Hepatic stellate cell (primary cell): ENCODE results near the gene CCNYL1.
"Not testable (repeated sequence)": the region's sequence is repeated elsewhere in the genome, so short reads cannot be mapped to it uniquely, and the experiment has no call there.

ENCODE experiments used
- DNase-seq: peaks from one replicate; pipeline ENCODE4 v3.0.0; 2011; ENCODE audit warnings: low spot score

CCNYL1 gene

GRCh38 chr2:207734636-207735512 is 23.4 kb downstream of the CCNYL1 start:
- DNase-seq: no peak

GRCh38 chr2:207735513-207735859 is 24.0 kb downstream of the CCNYL1 start:
- not testable (repeated sequence) for DNase-seq

- no peak for DNase-seq
These were observed 32.1 kb downstream of the CCNYL1 start for GRCh38 chr2:207743514-207743913.

- no peak for DNase-seq
These were observed 32.6 kb downstream of the CCNYL1 start for GRCh38 chr2:207744050-207744449.

GRCh38 chr2:207744451-207744850 is 33.0 kb downstream of the CCNYL1 start:
- no peak for DNase-seq

GRCh38 chr2:207746131-207746530 is 34.7 kb downstream of the CCNYL1 start:
- peak; percentile 57 for DNase-seq

GRCh38 chr2:207747653-207748560 is 36.5 kb downstream of the CCNYL1 start:
- DNase-seq: peak; percentile 40

GRCh38 chr2:207748993-207749392 is 37.6 kb downstream of the CCNYL1 start:
- DNase-seq: no peak

GRCh38 chr2:207749873-207750272 is 38.4 kb downstream of the CCNYL1 start:
- DNase-seq: no peak

- no peak for DNase-seq
These were observed 38.9 kb downstream of the CCNYL1 start for GRCh38 chr2:207750345-207750744.

- DNase-seq: no peak
These were observed 39.4 kb downstream of the CCNYL1 start for GRCh38 chr2:207750876-207751275.

GRCh38 chr2:207753688-207754087 is 42.2 kb downstream of the CCNYL1 start:
- not testable (repeated sequence) for DNase-seq

GRCh38 chr2:207754498-207755383 is 43.3 kb downstream of the CCNYL1 start:
- DNase-seq: no peak

- DNase-seq: no peak
These were observed 46.6 kb downstream of the CCNYL1 start for GRCh38 chr2:207758025-207758424.

- no peak for DNase-seq
These were observed 48.5 kb downstream of the CCNYL1 start for GRCh38 chr2:207759890-207760289.

GRCh38 chr2:207760453-207760852 is 49.0 kb downstream of the CCNYL1 start:
- DNase-seq: no peak

GRCh38 chr2:207761426-207761825 is 50.0 kb downstream of the CCNYL1 start:
- DNase-seq: not testable (repeated sequence)

- DNase-seq: no peak
These were observed 50.7 kb downstream of the CCNYL1 start for GRCh38 chr2:207762146-207762545.

GRCh38 chr2:207763303-207763917 is 52.0 kb downstream of the CCNYL1 start:
- no peak for DNase-seq

GRCh38 chr2:207764096-207764630 is 52.7 kb downstream of the CCNYL1 start:
- DNase-seq: no peak

GRCh38 chr2:207765547-207765946 is 54.1 kb downstream of the CCNYL1 start:
- DNase-seq: no peak
